HepG2 (cell line): ENCODE measurements around the gene AMIGO1. TPM values are rescaled to one million over a fixed set of nuclear protein-coding genes. Genes with fewer than 3 reads are reported as not detected.
A peak's percentile ranks its signal among the peaks of the same experiment; 100 is the strongest.

Source experiments
- ARID2 ChIP-seq: sonication (generic); formaldehyde crosslinking; IDR thresholded peaks from 2 replicates; pipeline ENCODE4 v1.8.1; 2022; ENCODE audit warnings: mild to moderate bottlenecking, missing genetic modification reagents, borderline replicate concordance
- ASH2L ChIP-seq: fragments of 300-600, 200-600 bp; sonication (generic); IDR thresholded peaks from 2 replicates; pipeline ENCODE4 v1.7.0; 2017; ENCODE audit warnings: low read depth, mild to moderate bottlenecking, moderate library complexity, mixed read lengths, low read length; ENCODE audit not compliant: insufficient read length
- ATF7 ChIP-seq, 2 experiments: fragments of 450-650 bp in 1 of 2; sonication (generic) in 1 of 2; formaldehyde crosslinking in 1 of 2; IDR thresholded peaks; 2 replicates each; pipeline versions ENCODE4 v1.4.0 to v1.6.1; 2016 to 2020; ENCODE audit warnings: antibody characterized with exemption in 1 of 2, mild to moderate bottlenecking in 1 of 2, missing genetic modification reagents in 1 of 2
- CEBPB ChIP-seq: IDR thresholded peaks from 2 replicates; pipeline ENCODE4 v1.6.1; 2011; ENCODE audit warnings: low read depth, low read length, improper control_type of control experiment, borderline replicate concordance
- DNMT1 ChIP-seq: sonication (generic); formaldehyde crosslinking; IDR thresholded peaks from 2 replicates; pipeline ENCODE4 v1.5.1; 2020; ENCODE audit warnings: mild to moderate bottlenecking, missing genetic modification reagents
- ERF ChIP-seq: IDR thresholded peaks from 2 replicates; pipeline ENCODE4 v1.6.1; 2018; ENCODE audit warnings: missing biosample characterization, missing genetic modification reagents
- GLI4 ChIP-seq: sonication (generic); formaldehyde crosslinking; IDR thresholded peaks from 2 replicates; pipeline ENCODE4 v1.5.1; 2020; ENCODE audit warnings: missing genetic modification reagents, mild to moderate bottlenecking, moderate library complexity, borderline replicate concordance
- HMG20A ChIP-seq: IDR thresholded peaks from 2 replicates; pipeline ENCODE4 v1.6.1; 2016; ENCODE audit warnings: borderline replicate concordance
- HMGA1 ChIP-seq: sonication (generic); formaldehyde crosslinking; conservative IDR thresholded peaks from 2 replicates; pipeline ENCODE4 v1.4.0; 2020; ENCODE audit warnings: missing genetic modification reagents
- HOXA3 ChIP-seq: sonication (generic); formaldehyde crosslinking; IDR thresholded peaks from 2 replicates; pipeline ENCODE4 v1.5.0; 2020; ENCODE audit warnings: missing genetic modification reagents
- MIXL1 ChIP-seq: IDR thresholded peaks from 2 replicates; pipeline ENCODE4 v1.6.1; 2016
- MTA1 ChIP-seq: sonication (generic); formaldehyde crosslinking; IDR thresholded peaks from 2 replicates; pipeline ENCODE4 v1.4.0; 2020; ENCODE audit warnings: missing genetic modification reagents, mild to moderate bottlenecking, borderline replicate concordance
- NFKBIZ ChIP-seq: IDR thresholded peaks from 2 replicates; pipeline ENCODE4 v1.6.1; 2018; ENCODE audit warnings: missing genetic modification reagents, missing compliant biosample characterization
- POLR2AphosphoS5 ChIP-seq: IDR thresholded peaks from 2 replicates; pipeline ENCODE4 v1.6.1; 2012; ENCODE audit warnings: low read depth, low read length
- RCOR2 ChIP-seq: IDR thresholded peaks from 2 replicates; pipeline ENCODE4 v1.6.1; 2016; ENCODE audit warnings: missing biosample characterization, missing genetic modification reagents
- RFX5 ChIP-seq: IDR thresholded peaks from 2 replicates; pipeline ENCODE4 v1.6.1; 2011; ENCODE audit warnings: low read depth, low read length, improper control_type of control experiment
- SAFB2 ChIP-seq: sonication (generic); formaldehyde crosslinking; IDR thresholded peaks from 2 replicates; pipeline ENCODE4 v1.5.1; 2020; ENCODE audit warnings: missing genetic modification reagents, low read depth, mild to moderate bottlenecking, borderline replicate concordance
- SOX6 ChIP-seq, 2 experiments: fragments of 450-650 bp in 1 of 2; sonication (generic) in 1 of 2; formaldehyde crosslinking in 1 of 2; IDR thresholded peaks; 2 replicates each; pipeline versions ENCODE4 v1.4.0 to v1.6.1; 2017 to 2020; ENCODE audit warnings: antibody characterized with exemption in 1 of 2, mild to moderate bottlenecking in 1 of 2, missing genetic modification reagents in 1 of 2
- SP140L ChIP-seq: sonication (generic); formaldehyde crosslinking; IDR thresholded peaks from 2 replicates; pipeline ENCODE4 v1.4.0; 2020; ENCODE audit warnings: missing genetic modification reagents, borderline replicate concordance
- ZFY ChIP-seq: sonication (generic); formaldehyde crosslinking; IDR thresholded peaks from 2 replicates; pipeline ENCODE4 v1.4.0; 2020; ENCODE audit warnings: missing genetic modification reagents
- ZNF10 ChIP-seq: sonication (generic); formaldehyde crosslinking; IDR thresholded peaks from 2 replicates; pipeline ENCODE4 v1.4.0; 2020; ENCODE audit warnings: mild to moderate bottlenecking, low read depth, missing genetic modification reagents, borderline replicate concordance
- ZNF263 ChIP-seq: sonication (generic); formaldehyde crosslinking; IDR thresholded peaks from 2 replicates; pipeline ENCODE4 v1.4.0; 2020; ENCODE audit warnings: missing genetic modification reagents
- polyA plus RNA-seq, 8 experiments: library from polyadenylated mRNA; depleted of rRNA in 3 of 8; stranded (reverse) in 7 of 8; unstranded in 1 of 8; fragments of >200 nt; fragmentation: Illumina TruSeq in 4 of 8; extraction: Trizol in 4 of 8; gene quantifications; 2 replicates each; pipeline versions ENCODE4 v1.2.1 to v1.2.3, GENCODE V29; 2011 to 2016; ENCODE audit warnings: low read depth in 4 of 8, missing spikeins in 1 of 8, mixed read lengths in 1 of 8; ENCODE audit not compliant: insufficient read depth in 1 of 8
- total RNA-seq, 5 experiments: library from RNA; depleted of rRNA; stranded (reverse); fragments of >200 nt; fragmentation: Illumina TruSeq; extraction: Trizol; gene quantifications; 2 replicates each; pipeline ENCODE4 v1.2.3, GENCODE V29; 2016; ENCODE audit warnings: low read depth in 1 of 5
- TF ChIP-seq, protein P1 (sequence below): sonication (generic); formaldehyde crosslinking; IDR thresholded peaks from 2 replicates; pipeline ENCODE4 v1.5.1; 2020; ENCODE audit warnings: mild to moderate bottlenecking, moderate library complexity, missing genetic modification reagents
- TF ChIP-seq, protein P2 (sequence below): sonication (generic); formaldehyde crosslinking; IDR thresholded peaks from 2 replicates; pipeline ENCODE4 v1.4.0; 2020; ENCODE audit warnings: missing genetic modification reagents
- TF ChIP-seq, protein P3 (sequence below): sonication (generic); formaldehyde crosslinking; IDR thresholded peaks from 2 replicates; pipeline ENCODE4 v1.4.0; 2020; ENCODE audit warnings: mild to moderate bottlenecking, missing genetic modification reagents

The AMIGO1 gene
- total and polyA plus RNA-seq, 2 of the 13 experiments (the other 11 are each of a cell fraction or from before 2014, with no cell fraction given): 0.40 to 1.3 TPM

DNA sequence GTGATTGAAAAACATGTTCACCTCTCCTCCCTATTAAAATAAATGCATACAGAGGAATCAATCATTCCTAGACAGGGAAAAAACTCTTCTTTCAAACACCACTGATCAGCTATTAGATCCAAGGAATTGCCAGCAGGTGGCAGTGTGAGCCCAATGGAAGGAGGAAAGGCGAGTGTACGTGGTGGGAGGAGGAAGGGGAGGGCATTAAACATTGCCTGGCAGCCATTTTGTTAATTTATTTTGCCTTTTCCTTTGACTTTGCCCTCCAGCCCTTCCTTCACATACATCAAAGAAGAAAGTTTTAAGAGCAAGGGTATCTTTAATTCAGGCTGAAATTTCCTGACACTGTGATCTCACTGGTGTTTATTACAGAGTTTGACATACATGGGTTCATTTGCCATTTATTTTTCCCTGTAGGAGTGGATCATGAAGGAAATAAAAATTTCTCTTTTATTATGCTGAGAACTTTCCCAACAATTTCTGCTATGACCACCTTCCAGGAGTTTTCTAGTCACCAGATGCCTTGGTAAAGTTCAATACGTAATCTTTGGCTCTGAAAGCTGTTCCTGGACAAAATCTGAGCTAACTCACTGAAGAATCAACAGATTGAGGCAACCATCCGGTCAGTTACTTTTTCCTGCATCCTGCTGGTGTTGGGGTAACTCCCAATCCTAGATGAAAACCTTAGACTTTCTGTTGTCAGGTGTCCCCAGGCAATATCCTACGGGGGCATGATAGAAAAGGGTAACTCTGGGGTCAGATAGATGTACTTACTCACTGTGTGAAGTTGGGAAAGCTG lies 37.0 kb upstream of the AMIGO1 start (continued):
- TF ChIP-seq, protein P1, sequence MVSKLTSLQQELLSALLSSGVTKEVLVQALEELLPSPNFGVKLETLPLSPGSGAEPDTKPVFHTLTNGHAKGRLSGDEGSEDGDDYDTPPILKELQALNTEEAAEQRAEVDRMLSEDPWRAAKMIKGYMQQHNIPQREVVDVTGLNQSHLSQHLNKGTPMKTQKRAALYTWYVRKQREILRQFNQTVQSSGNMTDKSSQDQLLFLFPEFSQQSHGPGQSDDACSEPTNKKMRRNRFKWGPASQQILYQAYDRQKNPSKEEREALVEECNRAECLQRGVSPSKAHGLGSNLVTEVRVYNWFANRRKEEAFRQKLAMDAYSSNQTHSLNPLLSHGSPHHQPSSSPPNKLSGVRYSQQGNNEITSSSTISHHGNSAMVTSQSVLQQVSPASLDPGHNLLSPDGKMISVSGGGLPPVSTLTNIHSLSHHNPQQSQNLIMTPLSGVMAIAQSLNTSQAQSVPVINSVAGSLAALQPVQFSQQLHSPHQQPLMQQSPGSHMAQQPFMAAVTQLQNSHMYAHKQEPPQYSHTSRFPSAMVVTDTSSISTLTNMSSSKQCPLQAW: no peak
- TF ChIP-seq SAFB2 (CRISPR knock-in tag) (no peak), GLI4 (CRISPR knock-in tag) (no peak), POLR2AphosphoS5 (peak; percentile 38; the same call in 1 of the 2 replicates), SP140L (CRISPR knock-in tag) (no peak), HMGA1 (no peak), DNMT1 (CRISPR knock-in tag) (no peak), MTA1 (no peak), HMG20A (CRISPR knock-in tag) (no peak; the same call in 1 of the 2 replicates), ZFY (CRISPR knock-in tag) (no peak), ZNF263 (0 out of 2 replicates have a peak, but pooled peaks have one; percentile 34), ZNF10 (no peak), ASH2L (no peak), ATF7 (IDR thresholded peaks at IDR 0.05) (no peak), ATF7 (CRISPR knock-in tag; IDR thresholded peaks at IDR 0.05) (no peak), ERF (CRISPR knock-in tag) (0 out of 2 replicates have a peak, but pooled peaks have one; percentile 20), NFKBIZ (no peak), CEBPB (no peak), RFX5 (no peak), HOXA3 (CRISPR knock-in tag) (peak; percentile 90), MIXL1 (peak; percentile 64; the same call in 1 of the 2 replicates), RCOR2 (CRISPR knock-in tag) (no peak), ARID2 (no peak), SOX6 (IDR thresholded peaks at IDR 0.05) (no peak), SOX6 (CRISPR knock-in tag; IDR thresholded peaks at IDR 0.05) (no peak)
- TF ChIP-seq, protein P2, sequence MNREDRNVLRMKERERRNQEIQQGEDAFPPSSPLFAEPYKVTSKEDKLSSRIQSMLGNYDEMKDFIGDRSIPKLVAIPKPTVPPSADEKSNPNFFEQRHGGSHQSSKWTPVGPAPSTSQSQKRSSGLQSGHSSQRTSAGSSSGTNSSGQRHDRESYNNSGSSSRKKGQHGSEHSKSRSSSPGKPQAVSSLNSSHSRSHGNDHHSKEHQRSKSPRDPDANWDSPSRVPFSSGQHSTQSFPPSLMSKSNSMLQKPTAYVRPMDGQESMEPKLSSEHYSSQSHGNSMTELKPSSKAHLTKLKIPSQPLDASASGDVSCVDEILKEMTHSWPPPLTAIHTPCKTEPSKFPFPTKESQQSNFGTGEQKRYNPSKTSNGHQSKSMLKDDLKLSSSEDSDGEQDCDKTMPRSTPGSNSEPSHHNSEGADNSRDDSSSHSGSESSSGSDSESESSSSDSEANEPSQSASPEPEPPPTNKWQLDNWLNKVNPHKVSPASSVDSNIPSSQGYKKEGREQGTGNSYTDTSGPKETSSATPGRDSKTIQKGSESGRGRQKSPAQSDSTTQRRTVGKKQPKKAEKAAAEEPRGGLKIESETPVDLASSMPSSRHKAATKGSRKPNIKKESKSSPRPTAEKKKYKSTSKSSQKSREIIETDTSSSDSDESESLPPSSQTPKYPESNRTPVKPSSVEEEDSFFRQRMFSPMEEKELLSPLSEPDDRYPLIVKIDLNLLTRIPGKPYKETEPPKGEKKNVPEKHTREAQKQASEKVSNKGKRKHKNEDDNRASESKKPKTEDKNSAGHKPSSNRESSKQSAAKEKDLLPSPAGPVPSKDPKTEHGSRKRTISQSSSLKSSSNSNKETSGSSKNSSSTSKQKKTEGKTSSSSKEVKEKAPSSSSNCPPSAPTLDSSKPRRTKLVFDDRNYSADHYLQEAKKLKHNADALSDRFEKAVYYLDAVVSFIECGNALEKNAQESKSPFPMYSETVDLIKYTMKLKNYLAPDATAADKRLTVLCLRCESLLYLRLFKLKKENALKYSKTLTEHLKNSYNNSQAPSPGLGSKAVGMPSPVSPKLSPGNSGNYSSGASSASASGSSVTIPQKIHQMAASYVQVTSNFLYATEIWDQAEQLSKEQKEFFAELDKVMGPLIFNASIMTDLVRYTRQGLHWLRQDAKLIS (CRISPR knock-in tag): no peak
- TF ChIP-seq, protein P3, sequence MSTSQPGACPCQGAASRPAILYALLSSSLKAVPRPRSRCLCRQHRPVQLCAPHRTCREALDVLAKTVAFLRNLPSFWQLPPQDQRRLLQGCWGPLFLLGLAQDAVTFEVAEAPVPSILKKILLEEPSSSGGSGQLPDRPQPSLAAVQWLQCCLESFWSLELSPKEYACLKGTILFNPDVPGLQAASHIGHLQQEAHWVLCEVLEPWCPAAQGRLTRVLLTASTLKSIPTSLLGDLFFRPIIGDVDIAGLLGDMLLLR (CRISPR knock-in tag): no peak
